ENCODE measurements around the gene SLIT3.
A peak's percentile ranks its signal among the peaks of the same experiment; 100 is the strongest.

SLIT3 gene

DNA sequence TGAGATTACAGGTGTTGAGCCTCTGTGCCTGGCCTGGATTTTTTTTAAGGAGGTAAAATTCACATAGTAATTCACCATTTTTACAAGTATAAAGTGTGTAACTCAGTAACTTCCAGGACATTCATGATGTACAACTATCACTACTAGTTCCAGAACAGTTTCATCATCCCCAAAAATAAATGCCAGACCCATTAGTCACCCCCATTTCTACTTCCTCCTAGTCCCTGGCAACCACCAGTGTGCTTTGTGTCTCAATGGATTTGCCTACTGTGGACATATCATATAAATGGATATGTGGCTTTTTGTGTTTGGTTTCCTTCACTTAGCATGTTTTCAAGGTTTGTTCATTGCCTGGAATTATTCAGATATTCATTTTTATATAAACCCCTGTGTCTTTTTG, 649.3 kb downstream of the SLIT3 start:
- no peak overlapping the region for H3K4me3 ChIP-seq (replicated peaks; ENCODE audit: insufficient read depth, low read length)
- TF ChIP-seq, protein P1, sequence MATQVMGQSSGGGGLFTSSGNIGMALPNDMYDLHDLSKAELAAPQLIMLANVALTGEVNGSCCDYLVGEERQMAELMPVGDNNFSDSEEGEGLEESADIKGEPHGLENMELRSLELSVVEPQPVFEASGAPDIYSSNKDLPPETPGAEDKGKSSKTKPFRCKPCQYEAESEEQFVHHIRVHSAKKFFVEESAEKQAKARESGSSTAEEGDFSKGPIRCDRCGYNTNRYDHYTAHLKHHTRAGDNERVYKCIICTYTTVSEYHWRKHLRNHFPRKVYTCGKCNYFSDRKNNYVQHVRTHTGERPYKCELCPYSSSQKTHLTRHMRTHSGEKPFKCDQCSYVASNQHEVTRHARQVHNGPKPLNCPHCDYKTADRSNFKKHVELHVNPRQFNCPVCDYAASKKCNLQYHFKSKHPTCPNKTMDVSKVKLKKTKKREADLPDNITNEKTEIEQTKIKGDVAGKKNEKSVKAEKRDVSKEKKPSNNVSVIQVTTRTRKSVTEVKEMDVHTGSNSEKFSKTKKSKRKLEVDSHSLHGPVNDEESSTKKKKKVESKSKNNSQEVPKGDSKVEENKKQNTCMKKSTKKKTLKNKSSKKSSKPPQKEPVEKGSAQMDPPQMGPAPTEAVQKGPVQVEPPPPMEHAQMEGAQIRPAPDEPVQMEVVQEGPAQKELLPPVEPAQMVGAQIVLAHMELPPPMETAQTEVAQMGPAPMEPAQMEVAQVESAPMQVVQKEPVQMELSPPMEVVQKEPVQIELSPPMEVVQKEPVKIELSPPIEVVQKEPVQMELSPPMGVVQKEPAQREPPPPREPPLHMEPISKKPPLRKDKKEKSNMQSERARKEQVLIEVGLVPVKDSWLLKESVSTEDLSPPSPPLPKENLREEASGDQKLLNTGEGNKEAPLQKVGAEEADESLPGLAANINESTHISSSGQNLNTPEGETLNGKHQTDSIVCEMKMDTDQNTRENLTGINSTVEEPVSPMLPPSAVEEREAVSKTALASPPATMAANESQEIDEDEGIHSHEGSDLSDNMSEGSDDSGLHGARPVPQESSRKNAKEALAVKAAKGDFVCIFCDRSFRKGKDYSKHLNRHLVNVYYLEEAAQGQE (IDR thresholded peaks at IDR 0.05; ENCODE audit: insufficient replicate concordance, low read depth) = no peak
- TF ChIP-seq POLR2AphosphoS5 (IDR thresholded peaks at IDR 0.05; ENCODE audit: low read depth) = no peak
- TF ChIP-seq, protein P2, sequence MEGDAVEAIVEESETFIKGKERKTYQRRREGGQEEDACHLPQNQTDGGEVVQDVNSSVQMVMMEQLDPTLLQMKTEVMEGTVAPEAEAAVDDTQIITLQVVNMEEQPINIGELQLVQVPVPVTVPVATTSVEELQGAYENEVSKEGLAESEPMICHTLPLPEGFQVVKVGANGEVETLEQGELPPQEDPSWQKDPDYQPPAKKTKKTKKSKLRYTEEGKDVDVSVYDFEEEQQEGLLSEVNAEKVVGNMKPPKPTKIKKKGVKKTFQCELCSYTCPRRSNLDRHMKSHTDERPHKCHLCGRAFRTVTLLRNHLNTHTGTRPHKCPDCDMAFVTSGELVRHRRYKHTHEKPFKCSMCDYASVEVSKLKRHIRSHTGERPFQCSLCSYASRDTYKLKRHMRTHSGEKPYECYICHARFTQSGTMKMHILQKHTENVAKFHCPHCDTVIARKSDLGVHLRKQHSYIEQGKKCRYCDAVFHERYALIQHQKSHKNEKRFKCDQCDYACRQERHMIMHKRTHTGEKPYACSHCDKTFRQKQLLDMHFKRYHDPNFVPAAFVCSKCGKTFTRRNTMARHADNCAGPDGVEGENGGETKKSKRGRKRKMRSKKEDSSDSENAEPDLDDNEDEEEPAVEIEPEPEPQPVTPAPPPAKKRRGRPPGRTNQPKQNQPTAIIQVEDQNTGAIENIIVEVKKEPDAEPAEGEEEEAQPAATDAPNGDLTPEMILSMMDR (IDR thresholded peaks at IDR 0.05; ENCODE audit: insufficient read depth, low read length) = no peak
- TF ChIP-seq GABPA (IDR thresholded peaks at IDR 0.05; ENCODE audit: low read depth) = no peak
- no peak for TF ChIP-seq SPI1 (IDR thresholded peaks at IDR 0.05; ENCODE audit: borderline replicate concordance, low read depth)
- DNase-seq (ENCODE audit: low read depth in 1 of 2, low spot score in 1 of 2) = peak in 1 of 2 experiments; percentile 10
- no peak overlapping the region for H3K27ac ChIP-seq (replicated peaks)
- H3K27me3 ChIP-seq (ENCODE audit: insufficient read depth, poor library complexity, severe bottlenecking) = peaks cover 3% of the 10 kb centered on the region

DNA sequence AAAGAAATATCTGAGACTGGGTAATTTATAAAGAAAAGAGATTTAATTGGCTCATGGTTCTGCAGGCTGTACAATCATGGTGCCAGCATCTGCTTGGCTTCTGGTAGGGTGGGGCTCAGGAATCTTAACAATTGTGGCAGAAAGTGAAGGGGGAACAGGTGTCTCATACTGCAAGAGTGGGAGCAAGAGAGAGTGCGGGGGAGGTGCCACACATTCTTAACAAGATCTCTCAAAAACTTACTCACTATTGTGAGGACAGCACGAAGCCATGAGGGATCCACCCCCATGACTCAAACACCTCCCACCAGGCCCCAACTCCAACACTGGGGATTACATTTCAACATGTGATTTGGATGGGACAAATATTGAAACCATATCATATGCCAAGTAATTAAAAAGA, 651.6 kb downstream of the SLIT3 start:
- H3K27ac ChIP-seq (replicated peaks) = no peak overlapping the region

DNA sequence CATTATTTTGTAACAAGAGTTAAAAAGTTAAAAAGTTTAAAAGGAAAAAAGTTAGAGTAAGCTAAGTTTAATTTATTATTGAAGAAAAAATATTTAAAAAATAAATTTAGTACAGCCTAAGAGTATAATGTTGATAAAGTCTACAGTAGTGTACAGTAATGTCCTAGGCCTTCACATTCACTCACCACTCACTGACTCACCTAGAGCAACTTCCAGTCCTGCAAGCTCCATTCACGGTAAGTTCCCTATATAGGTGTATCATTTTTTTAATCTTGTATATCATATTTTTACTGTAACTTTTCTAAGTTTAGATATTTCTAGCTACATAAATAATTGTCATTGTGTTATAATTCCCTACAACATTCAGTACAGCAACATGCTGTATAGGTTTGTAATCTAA, 652.4 kb downstream of the SLIT3 start:
- Histone ChIP-seq H3K27me3 (ENCODE audit: insufficient read depth, poor library complexity, severe bottlenecking) (peaks cover 3% of the 10 kb centered on the region), H3K27ac (replicated peaks) (no peak overlapping the region), H3K4me3 (replicated peaks; ENCODE audit: insufficient read depth, low read length) (no peak overlapping the region)
- TF ChIP-seq, protein P1 (IDR thresholded peaks at IDR 0.05; ENCODE audit: insufficient replicate concordance, low read depth) = no peak
- TF ChIP-seq, protein P2 (IDR thresholded peaks at IDR 0.05; ENCODE audit: insufficient read depth, low read length) = no peak
- TF ChIP-seq POLR2AphosphoS5 (IDR thresholded peaks at IDR 0.05; ENCODE audit: low read depth) = no peak
- no peak for DNase-seq (ENCODE audit: low read depth in 1 of 2, low spot score in 1 of 2)

More for the DNA sequence above, 651.6 kb downstream of the SLIT3 start:
- Histone ChIP-seq H3K27me3 (ENCODE audit: insufficient read depth, poor library complexity, severe bottlenecking) (peaks cover 3% of the 10 kb centered on the region), H3K4me3 (replicated peaks; ENCODE audit: insufficient read depth, low read length) (no peak overlapping the region)
- TF ChIP-seq SPI1 (IDR thresholded peaks at IDR 0.05; ENCODE audit: borderline replicate concordance, low read depth) = no peak
- TF ChIP-seq GABPA (IDR thresholded peaks at IDR 0.05; ENCODE audit: low read depth) = no peak
- TF ChIP-seq, protein P1 (IDR thresholded peaks at IDR 0.05; ENCODE audit: insufficient replicate concordance, low read depth) = no peak
- no peak for TF ChIP-seq POLR2AphosphoS5 (IDR thresholded peaks at IDR 0.05; ENCODE audit: low read depth)
- TF ChIP-seq, protein P2 (IDR thresholded peaks at IDR 0.05; ENCODE audit: insufficient read depth, low read length) = no peak
- DNase-seq (ENCODE audit: low read depth in 1 of 2, low spot score in 1 of 2) = no peak
